AG04449 (cell line): ENCODE measurements around the gene UBE2O.

Experiments
- CTCF ChIA-PET: fragments of 350-600 bp; formaldehyde crosslinking; extraction: SDS; loops from one replicate; lab custom pipeline; 2021; ENCODE audit warnings: antibody characterized with exemption; lab: Yijun Ruan, JAX
- POLR2A ChIA-PET: fragments of 400-600, 350-600 bp; formaldehyde crosslinking; extraction: SDS; loops from one replicate; lab custom pipeline; 2020; ENCODE audit warnings: antibody characterized with exemption, inconsistent platforms; lab: Yijun Ruan, JAX
- DNase-seq: peaks from one replicate; pipeline ENCODE4 v3.0.0-alpha.2; 2010; ENCODE audit warnings: low read depth, low spot score
- H3K4me3 ChIP-seq: 2 replicates; pipeline ENCODE4 v1.5.1; 2011; ENCODE audit warnings: low read depth, mild to moderate bottlenecking, control low read depth, low read length
- CTCF ChIP-seq: IDR thresholded peaks from one replicate; pipeline ENCODE4 v1.5.1; 2011; ENCODE audit warnings: mild to moderate bottlenecking, moderate library complexity, low read length, control low read depth, inconsistent platforms; ENCODE audit not compliant: insufficient read depth; ENCODE audit errors: missing control alignments

UBE2O gene

DNA sequence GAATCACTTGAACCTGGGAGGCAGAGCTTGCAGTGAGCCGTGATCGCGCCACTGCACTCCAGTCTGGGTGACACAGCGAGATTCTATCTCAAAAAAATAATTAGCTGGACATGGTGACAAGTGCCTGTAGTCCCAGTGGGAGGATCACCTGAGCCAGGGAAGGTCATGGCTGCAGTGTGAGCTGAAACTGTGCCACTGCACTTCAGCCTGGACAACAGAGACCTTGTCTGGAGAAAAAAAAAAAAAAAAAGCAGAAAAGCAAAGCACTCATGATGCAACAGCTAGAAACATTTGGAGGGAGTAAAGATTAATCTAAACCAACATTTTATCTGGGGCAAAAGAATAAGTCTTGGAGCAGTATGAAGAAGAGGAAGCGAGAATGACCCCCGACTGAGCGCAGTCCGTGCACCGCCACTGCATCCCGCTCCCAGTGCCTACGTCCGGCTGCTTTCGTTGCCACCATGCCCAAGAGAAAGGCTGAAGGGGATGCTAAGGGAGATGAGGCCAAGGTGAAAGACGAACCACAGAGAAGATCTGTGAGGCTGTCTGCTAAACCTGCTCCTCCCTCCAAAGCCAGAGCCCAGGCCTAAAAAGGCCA lies 107.5 kb downstream of the UBE2O start:
- no peak for DNase-seq
- no peak for TF ChIP-seq CTCF
- ChIA-PET POLR2A (interaction anchor here (1.5 kb wide), 1 partner anchor 8 kb away, joined by 4 read pairs; the partner anchor contains the start of gene PRPSAP1), CTCF (interaction anchor here (3.5 kb wide), 1 partner anchor 8 kb away, joined by 10 read pairs; the partner anchor contains the start of gene PRPSAP1)
- no peak overlapping the region for H3K4me3 ChIP-seq

GRCh38 chr17:76343106-76343505 lies 109.8 kb downstream of the UBE2O start:
- TF ChIP-seq CTCF = no peak
- CTCF ChIA-PET = interaction anchor here (3.5 kb wide), 1 partner anchor 10 kb away, joined by 10 read pairs; the partner anchor contains the start of gene PRPSAP1
- POLR2A ChIA-PET = no interaction called here

GRCh38 chr17:76341301-76341700 lies 111.7 kb downstream of the UBE2O start:
- DNase-seq = no peak
- ChIA-PET POLR2A (no interaction called here), CTCF (no interaction called here)
- H3K4me3 ChIP-seq = no peak overlapping the region
- no peak for TF ChIP-seq CTCF

More at GRCh38 chr17:76343106-76343505, 109.8 kb downstream of the UBE2O start:
- no peak overlapping the region for H3K4me3 ChIP-seq
- DNase-seq = no peak
